Activated CD8-positive, alpha-beta memory T cell treated with anti-CD3 and anti-CD28 coated beads, Interleukin-2, amount 50 U/mL, for 24 hours (primary cell): ENCODE measurements around the gene CNOT3.

ENCODE experiments used
- DNase-seq: peaks from one replicate; pipeline ENCODE4 v3.0.0-alpha.2; 2020; ENCODE audit errors: extremely low read depth

Gene CNOT3

GRCh38 chr19:54151362-54152035 is 13.9 kb downstream of the CNOT3 start:
- DNase-seq = no peak

- DNase-seq = no peak
Measured at GRCh38 chr19:54152267-54152666, 14.7 kb downstream of the CNOT3 start.

GRCh38 chr19:54152878-54153524 is 15.4 kb downstream of the CNOT3 start:
- DNase-seq = no peak

- DNase-seq = no peak
Measured at GRCh38 chr19:54153731-54154326, 16.3 kb downstream of the CNOT3 start.

GRCh38 chr19:54154603-54155345 is 17.2 kb downstream of the CNOT3 start:
- DNase-seq = no peak

DNA sequence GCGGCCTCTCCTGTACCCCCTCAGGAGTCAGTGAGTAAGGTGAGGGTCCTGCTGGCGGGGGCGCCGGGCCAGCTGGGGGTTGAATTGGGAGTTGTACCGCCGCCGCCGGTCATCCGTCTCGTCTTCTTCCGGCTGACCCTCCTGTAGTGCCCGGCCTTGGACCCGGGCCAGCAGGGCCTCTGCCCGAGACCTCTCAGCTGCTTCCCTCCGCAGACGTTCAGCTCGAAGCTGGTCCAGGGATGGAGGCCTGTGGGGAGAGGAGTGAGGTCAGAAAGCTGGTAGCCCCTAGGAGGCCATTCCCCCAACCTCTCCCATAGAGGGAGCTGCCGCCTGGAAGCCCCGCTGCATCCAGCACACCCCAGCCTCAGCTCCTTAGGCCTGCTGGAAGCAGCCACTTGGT is 18.1 kb downstream of the CNOT3 start:
- no peak for DNase-seq

DNA sequence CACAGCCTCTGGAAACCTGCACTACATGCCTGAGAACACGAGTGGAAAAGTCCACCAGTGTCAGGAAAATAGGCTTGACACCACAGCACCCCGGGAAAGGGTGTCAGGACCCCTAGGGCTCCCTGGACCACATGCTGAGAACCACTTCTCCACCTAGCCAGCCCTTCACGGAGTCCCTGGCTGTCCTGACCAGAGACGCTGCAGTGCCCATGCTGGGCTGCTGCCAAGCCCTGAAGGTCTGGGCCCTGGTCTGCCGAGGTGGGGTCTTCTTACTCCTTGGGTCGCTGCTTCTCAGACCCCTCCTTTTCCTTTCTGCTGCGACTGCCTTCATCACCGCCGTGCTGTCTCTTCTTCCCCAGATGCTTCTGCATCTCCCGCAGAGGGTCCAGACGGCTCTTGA is 18.9 kb downstream of the CNOT3 start:
- no peak for DNase-seq

GRCh38 chr19:54156953-54157352 is 19.4 kb downstream of the CNOT3 start:
- DNase-seq = no peak

DNA sequence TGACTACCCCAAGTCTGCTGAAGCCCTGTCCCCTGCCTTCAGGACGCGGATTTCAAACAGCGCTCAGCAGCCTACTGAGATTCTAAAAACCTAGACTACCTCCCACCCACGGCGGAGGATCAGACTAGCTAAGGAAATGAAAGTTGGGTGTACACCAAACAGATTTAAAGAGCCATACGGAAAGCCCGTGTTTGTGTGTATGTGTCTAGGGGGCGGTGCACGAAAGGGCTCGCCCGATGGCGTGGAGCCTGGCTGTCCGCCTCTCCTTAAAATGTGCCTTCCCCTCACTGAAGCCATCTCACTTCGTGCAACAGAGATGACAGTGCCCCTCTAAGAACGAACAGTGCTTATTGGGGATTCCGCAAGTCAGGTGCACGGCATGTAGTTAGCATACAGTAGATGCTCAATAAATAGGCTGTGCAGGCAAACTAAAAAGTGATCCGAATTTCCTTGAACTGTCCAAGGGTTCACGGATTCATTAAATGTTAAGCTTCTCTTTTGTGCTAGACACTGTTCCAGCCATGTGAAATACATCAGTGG is 21.3 kb downstream of the CNOT3 start:
- DNase-seq = no peak

DNA sequence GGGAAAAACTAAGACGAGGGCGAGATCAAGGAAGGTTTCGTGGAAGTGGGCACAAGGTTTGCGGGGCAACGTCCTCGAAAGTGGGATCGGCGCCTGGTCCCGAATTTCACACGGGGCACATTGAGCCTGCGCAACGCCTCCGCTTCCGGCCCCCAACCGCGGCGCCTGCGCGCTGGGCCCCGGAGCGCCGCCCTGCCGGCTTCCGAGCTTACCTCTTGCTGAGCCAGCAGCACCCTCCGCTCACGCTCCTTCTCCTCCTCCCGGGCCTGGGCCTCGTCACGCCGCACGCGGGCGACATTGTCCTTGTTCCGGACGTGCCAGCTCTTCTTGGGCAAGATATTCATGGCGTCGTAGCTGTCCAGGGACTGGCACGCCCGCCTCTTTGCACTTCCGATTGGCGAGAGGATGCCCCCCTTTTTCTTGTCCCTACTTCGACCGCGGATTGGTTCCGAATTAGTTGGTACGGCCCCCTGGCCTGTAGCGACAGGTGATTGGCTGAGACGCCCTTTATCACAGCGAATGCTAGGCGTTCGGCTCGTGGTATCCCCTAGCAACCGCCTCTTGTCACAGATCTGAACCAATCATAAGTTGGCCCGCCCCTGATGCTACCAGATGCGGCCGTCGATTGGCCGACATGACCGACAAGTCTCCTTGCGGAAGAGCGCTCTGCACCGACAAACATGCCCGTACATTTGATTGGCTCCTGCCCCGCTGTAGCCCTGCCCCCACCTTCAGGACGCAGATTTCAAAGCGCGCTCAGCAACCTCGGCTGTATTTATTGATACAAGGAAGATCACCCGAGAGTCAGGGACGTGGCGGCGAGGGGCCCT is 22.0 kb downstream of the CNOT3 start, which contains the start of gene LENG1:
TSS of gene LENG1 (minus strand) at position 370 of the 830 bp plus-strand sequence. CDS start at position 344, 26 bp downstream.
- peak; percentile 98 for DNase-seq

GRCh38 chr19:54160182-54160811 is 22.7 kb downstream of the CNOT3 start:
- DNase-seq = no peak

GRCh38 chr19:54160854-54161253 is 23.3 kb downstream of the CNOT3 start:
- no peak for DNase-seq

- DNase-seq = peak; percentile 58
Measured at GRCh38 chr19:54162241-54162805, 24.8 kb downstream of the CNOT3 start.

GRCh38 chr19:54162884-54163283 is 25.3 kb downstream of the CNOT3 start:
- no peak for DNase-seq

GRCh38 chr19:54164369-54165068 is 27.0 kb downstream of the CNOT3 start:
- peak; percentile 28 for DNase-seq

GRCh38 chr19:54165222-54165621 is 27.7 kb downstream of the CNOT3 start:
- no peak for DNase-seq

DNA sequence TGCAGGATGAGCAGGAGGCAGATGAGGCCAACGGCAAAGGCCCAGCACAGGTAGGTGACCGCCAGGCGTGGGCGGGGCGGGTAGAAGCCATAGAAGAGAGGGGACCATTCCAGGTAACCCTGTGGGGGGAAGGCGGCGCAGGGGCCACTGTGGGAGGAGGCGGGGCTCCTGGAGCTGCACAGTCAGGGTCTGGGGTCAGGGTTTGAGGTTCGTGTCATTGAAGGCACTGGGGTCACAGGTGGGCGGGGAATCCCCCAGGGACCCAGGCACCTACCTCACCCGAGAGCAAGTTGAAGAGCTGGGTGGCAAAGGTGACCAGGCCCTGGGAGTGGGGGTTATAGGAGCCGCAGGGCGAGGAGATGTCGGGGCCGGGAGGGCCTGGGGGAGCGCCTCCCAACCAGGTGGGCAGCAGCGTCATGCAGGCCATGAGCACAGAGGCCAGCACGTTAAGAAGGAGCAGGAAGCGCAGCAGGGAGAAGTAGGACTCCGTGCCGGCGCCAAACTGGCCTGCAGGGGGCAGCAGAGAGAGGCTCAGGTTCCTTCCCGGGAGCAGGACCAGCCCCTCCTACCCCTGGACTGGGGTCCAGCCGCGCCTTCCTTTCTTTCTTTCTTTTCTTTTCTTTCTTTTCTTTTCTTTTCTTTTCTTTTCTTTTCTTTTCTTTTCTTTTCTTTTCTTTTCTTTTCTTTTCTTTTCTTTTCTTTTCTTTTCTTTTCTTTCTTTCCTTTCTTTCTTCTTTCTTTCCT is 30.8 kb downstream of the CNOT3 start:
- peak; percentile 80 for DNase-seq

DNA sequence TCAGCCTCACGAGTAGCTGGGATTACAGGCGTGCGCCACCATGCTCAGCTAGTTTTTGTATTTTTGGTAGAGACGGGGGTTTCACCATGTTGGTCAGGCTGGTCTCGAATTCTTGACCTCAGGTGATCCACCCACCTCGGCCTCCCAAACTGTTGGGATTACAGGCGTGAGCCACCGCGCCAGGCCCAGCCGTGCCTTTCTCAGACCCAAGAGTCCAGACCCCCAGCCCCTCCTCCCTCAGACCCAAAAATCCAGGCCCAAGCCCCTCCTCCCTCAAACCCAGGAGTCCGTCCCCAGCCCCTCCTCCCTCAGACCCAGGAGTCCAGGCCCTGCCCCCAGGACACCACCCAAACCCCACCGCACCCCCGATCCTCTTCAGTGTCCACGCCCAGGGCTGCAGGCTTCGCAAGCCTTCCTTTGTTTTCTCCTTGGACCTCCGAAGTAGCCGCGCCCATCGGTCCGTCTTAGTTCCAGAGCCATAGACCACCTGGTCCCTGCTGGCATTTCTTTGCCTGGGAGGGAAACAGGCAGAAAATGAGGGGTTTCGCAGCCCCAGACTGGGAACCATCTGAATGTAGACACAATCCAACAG is 31.7 kb downstream of the CNOT3 start:
- DNase-seq = no peak
